DMS 273 treated with DMSO at 0.1 percent for 48 hours (cell line): ENCODE data around the gene CAMTA1.

Source experiments
- DNase-seq: peaks from one replicate; lab custom pipeline; 2025; lab: John Stamatoyannopoulos, UW

CAMTA1 gene

DNA sequence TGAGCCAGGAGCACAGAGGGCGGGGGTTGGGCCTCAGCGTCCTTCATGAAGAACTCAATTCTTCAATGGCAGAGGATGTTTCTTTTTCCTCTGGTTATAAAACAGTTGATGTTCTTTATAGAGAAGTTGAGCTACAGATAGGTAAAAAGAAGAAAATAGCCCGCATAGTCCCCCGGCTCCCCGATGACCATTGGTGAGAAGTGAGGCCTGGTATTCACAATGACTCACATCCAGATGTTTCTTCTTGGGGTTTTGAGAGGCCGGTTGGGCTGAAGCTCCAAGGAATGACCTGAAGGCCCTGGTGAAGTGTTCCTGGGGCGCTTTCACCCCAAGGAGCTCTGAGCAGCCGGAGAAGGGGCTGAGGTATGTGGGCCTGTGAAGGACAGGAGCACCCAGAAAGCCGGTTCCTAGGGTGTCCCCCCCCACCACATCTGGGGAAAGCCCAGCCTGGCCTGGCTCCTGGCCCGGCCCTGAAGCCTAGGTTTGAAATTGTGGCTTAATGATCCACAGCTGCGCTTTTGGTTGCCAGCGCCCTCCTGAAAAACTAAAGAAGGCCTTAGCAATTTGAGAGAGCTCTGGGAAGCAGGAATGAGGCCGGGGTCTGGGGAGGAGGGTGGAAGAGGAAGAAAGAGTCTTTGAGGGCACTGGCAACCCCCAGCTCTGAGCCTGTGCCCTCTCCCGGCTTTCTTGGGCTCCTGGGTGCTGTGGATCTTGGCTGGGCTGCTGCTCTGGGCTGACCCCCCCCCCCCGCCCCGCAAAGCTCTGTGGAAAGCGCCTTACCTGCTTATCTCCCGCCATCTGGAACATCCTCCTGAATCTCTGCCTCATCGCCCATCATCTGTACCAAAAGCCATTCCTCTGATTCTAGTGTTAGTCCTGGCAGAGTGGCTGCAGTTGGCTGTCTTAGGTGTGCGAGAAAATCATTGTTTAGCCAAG, 444.7 kb downstream of the CAMTA1 start:
- DNase-seq, result no peak

DNA sequence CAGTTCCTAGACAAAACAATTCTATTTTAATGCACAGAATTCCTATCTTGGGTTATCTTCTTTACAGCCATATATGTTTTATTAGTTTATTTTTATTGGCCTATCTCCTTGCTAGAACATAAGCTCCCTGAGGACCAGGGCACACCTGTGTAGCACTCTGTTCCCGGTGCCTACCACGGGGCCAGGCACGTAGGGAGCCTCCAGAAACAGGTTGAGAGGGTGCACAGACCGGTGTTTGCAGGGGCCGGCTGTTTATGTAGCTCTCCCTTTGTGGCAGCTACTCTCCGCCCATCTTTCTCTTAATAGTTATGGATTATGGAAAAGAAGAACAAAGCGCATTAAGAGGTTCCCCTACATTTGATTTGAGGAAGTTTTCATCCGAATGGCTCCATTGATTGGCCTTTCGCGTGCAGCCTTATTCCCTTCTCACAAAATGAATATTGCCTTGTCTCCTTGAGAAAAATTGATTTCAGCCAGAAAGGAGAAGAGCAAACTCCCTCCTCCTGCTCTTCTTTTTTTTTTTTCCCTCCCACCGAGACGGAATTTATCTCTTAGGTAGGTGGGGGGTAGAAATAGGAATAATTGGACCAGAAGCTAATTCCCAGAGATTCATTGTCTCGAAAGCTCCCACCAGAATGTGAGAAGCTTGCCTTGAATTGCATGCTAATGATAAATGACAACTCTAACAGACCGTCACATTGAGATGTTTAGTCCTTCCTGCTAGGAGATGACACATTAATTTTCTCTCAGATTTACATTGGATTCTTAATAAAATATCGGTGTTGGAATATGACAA, 447.4 kb downstream of the CAMTA1 start:
- no peak for DNase-seq

DNA sequence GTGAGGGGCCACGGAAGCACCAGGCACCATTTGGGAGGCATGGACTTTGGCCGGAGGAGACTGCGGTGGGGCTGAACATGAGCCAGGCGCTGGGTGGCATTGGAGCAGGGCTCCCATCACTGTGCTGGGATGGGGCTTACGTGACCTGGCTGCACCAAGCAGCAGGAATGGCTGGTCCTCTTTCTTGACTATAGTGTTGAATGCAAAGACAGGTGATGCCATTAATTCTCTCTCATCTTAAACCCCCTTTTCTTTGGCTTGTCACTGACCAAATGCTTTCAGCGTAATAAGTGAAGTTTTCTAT, 447.9 kb downstream of the CAMTA1 start:
- no peak for DNase-seq

DNA sequence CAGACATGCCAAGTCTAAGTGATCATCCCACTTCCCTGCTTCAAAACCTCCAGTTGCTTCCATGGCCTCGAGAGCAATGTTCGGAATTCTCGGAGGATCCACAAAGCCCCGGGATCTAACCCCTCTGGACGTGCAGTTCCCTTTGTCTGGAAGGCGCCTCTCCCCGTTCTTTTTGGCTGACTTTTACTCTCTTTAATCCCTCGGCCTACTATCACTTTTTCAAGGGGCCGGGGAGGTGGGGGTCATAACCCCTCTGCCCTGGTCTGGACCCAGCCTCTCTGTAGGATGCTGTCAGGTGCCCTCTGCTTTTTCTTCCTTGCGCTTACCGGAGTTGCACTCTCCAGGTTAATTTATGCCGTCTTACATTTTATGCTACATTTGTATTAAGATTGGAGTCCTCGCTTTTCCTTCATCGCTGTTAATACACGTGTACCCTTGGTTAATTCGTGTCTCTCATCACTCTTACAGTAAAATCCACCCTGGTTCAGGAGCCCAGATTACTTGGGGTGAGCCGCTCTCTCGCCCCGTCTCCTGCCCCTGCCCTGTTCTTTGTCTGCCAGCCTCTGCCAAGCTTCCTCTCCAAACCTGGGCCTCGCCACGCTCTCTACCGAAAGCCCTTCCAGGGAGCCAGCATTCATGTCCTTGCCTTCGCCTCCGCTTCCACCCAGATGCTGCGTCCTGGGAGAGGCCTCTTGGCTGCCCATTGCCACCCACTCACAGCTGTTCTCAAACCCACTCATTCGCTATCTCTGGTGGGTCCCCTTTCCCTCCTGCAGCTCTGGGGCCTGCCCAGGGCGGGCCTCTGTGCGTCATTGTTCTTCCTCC, 448.6 kb downstream of the CAMTA1 start:
- no peak for DNase-seq

GRCh38 chr1:7234471-7234755, 449.2 kb downstream of the CAMTA1 start:
- DNase-seq, result no peak

DNA sequence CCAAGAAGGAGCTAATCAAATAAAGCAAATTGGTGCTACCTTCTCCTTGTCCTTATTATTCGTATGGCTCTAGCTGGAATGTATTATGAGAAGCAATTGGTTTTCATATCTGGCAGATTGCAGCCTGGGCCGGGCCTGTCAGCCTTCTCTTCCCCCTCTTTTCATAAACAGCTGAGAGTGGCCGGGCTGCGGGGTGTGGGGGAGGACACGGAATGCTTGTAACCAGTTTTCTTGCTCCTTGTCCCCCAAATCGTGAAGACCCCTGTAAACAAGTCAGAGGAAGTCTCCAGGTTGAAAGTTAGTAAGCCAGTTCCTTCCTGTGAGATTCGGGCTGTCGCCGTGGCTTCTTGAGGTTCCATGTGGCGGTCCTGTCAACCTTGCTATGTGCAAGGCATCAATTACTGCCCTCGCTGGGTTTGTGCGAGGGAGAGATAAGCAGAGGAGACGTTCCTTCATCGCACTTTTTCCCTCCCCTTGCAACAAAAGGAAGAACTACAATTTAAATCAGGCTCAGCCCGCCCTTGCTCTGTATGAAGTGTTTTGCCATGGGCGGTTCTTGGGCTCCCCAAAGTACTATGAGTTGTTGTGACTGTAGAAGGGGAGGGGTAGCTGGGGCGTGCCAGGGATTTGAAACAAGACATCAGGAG, 450.7 kb downstream of the CAMTA1 start:
- no peak for DNase-seq

DNA sequence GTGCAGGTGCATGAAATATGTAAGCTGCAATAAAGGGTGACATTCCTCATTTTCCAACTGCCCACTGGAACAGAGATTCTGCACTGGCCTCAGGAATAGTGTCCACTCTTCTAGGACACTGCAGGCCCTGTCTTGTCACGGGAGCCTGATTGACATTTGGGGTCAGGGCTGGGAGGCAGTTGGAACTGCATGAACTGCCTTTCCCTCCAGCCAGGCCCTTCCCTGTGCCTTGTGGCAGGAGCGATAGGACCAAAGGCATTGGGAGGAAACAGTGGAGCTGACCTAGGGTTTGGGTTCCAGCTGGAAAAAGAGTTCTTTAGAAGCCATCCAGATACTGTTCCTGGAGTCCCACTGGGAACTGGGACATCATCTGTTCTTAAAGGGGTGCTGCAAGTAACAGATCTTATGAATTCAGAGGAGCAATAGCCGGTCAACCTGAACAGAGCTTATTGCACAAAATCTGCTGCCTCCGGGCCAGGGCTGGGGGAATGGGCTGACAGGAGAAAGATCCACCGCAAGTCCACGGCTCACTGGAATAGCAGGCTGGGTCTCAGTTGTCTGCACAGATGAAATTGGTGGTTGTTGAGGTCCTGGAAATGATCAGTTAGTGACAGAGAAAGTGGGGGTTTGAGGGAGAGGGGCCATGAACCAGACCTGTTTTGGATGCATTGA, 451.7 kb downstream of the CAMTA1 start:
- DNase-seq, result no peak

GRCh38 chr1:7247158-7247557, 461.9 kb downstream of the CAMTA1 start:
- no peak for DNase-seq

- no peak for DNase-seq
These were observed 462.7 kb downstream of the CAMTA1 start for GRCh38 chr1:7247791-7248548.

GRCh38 chr1:7248549-7249199, 463.4 kb downstream of the CAMTA1 start:
- no peak for DNase-seq

GRCh38 chr1:7249516-7249915, 464.3 kb downstream of the CAMTA1 start:
- DNase-seq, result no peak

DNA sequence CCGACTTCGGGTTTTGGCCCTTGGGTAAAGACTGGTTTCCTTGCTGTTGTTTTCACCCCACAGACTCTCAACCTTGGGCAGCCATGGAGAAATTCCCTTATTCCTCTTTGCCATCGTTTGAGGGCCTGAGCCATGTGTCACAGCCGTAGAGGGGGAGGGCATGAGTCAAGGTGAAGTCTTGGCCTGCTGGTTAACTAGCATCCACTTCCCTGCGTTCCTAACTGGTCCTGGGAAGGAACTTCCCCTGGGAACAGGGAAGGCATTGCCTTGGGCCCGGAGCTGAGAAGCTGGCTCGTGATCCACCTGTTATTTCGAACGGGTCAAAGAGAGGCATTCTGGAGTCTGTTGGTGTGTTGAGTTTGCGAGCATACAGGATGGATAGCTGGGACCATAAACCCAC, 464.9 kb downstream of the CAMTA1 start:
- no peak for DNase-seq

DNA sequence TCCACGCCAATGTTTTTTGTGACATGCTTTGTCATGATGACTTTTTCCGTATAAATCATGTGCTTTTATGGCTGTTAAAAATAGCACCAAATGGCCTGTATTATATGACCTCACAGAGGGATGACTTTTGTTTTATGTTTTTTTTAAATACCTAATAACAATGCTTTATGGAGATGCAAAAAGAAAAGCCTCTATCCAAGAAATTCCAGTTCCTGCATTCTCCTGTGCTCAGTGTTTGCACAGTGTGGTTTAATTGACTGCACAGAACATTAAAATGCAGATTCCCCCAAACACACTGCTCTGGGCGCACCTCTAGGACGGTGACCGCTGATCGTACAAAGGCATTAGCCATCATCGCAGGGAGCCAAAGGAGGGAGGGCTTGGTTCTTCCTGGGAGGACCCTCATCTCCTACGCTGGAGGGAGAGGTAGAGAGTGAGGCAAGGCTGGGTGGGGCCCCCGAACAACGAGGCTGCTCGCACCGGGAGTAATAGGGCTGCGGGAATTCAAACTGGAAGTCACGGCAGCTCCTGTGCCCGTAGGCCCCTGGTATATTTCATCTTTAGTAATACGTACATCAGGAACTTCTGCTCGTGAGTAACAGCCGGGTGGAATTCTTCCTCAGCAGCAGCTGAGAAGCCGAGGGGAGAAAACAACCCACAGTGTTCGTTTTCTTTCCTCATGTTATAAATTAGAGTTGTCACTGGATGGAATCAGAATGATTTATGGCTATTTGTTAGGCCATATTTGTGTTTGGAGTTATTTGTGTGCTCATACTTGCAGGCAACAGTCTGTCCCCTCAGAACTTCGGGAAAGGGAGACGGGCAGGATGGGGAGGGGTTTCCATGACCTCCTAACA, 465.6 kb downstream of the CAMTA1 start:
- DNase-seq, result no peak

- DNase-seq, result no peak
These were observed 466.2 kb downstream of the CAMTA1 start for GRCh38 chr1:7251454-7251800.

GRCh38 chr1:7252411-7253117, 467.3 kb downstream of the CAMTA1 start:
- no peak for DNase-seq

DNA sequence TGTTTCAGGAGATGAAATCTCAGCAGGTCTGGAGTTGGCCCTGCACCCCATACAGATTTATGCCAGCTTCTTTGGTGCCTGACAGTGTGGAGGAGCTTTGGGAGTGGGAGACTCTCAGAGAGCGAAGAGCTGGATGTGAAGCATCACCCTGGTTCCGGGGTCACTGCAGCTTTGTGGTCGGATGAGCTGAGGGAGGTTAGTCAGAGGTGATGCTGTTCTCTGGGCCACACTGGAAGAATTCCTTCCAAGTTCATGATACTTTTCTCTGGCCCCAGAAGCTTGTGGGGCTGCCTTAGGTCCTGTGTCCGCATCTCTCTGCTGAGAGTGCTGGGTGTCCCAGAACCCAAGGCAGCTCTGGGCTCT, 467.8 kb downstream of the CAMTA1 start:
- no peak for DNase-seq

DNA sequence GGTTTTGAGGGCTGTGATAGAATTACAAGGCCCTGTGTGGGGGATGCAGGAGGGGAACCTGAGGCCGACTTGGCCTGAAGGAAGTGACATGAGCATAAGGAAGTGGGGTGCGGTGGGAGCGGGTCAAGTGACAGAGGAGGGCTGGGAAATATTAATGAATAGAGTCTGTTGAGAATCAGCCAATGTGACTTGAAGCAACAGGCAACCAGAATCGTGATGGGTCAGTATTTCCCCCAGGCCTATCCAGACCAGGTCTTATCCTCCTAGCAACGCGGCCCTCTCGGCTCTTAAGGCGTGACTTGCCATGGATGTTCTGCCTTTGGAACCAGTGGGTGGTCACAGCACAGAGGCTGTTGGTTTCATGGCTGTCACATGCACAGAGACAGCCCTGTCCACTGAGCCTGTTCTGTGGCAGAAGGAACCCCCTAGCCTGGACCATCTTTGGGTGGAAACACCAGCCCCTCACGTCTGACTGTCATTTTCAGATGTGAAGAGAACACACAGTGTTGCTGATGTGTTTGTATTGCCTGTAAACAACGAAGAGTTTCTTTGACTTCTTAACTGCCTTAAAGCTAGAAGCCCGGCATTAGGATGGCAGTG, 468.8 kb downstream of the CAMTA1 start:
- no peak for DNase-seq

GRCh38 chr1:7255303-7256058, 470.2 kb downstream of the CAMTA1 start:
- DNase-seq, result no peak
